HepG2 (cell line): ENCODE data around the gene CD151. TPM values are rescaled to one million over a fixed set of nuclear protein-coding genes. Genes with fewer than 3 reads are reported as not detected.

Experiments used
- GATA4 ChIP-seq: sonication (generic); IDR thresholded peaks from 2 replicates; pipeline ENCODE4 v1.6.1; 2016; ENCODE audit warnings: antibody characterized with exemption, low read depth, borderline replicate concordance
- HNRNPK ChIP-seq: fragments of 200-400 bp; formaldehyde crosslinking; IDR thresholded peaks from 2 replicates; pipeline ENCODE4 v1.6.1; 2018; ENCODE audit warnings: low read length, low read depth, moderate library complexity, mild to moderate bottlenecking; ENCODE audit not compliant: poor library complexity, severe bottlenecking
- IRX3 ChIP-seq: sonication (generic); formaldehyde crosslinking; IDR thresholded peaks from 2 replicates; pipeline ENCODE4 v1.8.1; 2023; ENCODE audit warnings: mild to moderate bottlenecking, low read depth, missing genetic modification reagents, borderline replicate concordance
- KMT2B ChIP-seq: IDR thresholded peaks from 2 replicates; pipeline ENCODE4 v1.6.1; 2016; ENCODE audit warnings: missing genetic modification reagents, missing compliant biosample characterization
- PTBP1 ChIP-seq: fragments of 200-400 bp; formaldehyde crosslinking; IDR thresholded peaks from 2 replicates; pipeline ENCODE4 v1.6.1; 2018; ENCODE audit warnings: low read length, low read depth; ENCODE audit not compliant: poor library complexity, severe bottlenecking
- SIX1 ChIP-seq: sonication (generic); formaldehyde crosslinking; IDR thresholded peaks from 2 replicates; pipeline ENCODE4 v1.4.0; 2020; ENCODE audit warnings: missing genetic modification reagents, borderline replicate concordance
- SIX4 ChIP-seq: sonication (generic); formaldehyde crosslinking; IDR thresholded peaks from 2 replicates; pipeline ENCODE4 v1.4.0; 2020; ENCODE audit warnings: missing genetic modification reagents
- SOX13 ChIP-seq, 3 experiments: fragments of 450-650 bp in 1 of 3; sonication (generic) in 1 of 3; formaldehyde crosslinking in 1 of 3; IDR thresholded peaks in 2 of 3; conservative IDR thresholded peaks in 1 of 3; 2 replicates each; pipeline versions ENCODE4 v1.5.0 to v1.6.1; 2016 to 2020; ENCODE audit warnings: antibody characterized with exemption in 1 of 3, mild to moderate bottlenecking in 1 of 3, missing compliant biosample characterization in 1 of 3, missing genetic modification reagents in 1 of 3, moderate library complexity in 1 of 3
- ZFP90 ChIP-seq: sonication (generic); formaldehyde crosslinking; IDR thresholded peaks from 2 replicates; pipeline ENCODE4 v1.8.0; 2022; ENCODE audit warnings: missing genetic modification reagents, mild to moderate bottlenecking, inconsistent platforms, borderline replicate concordance
- ZNF253 ChIP-seq: sonication (generic); formaldehyde crosslinking; IDR thresholded peaks from 2 replicates; pipeline ENCODE4 v1.8.0; 2022; ENCODE audit warnings: mild to moderate bottlenecking, missing genetic modification reagents, borderline replicate concordance
- ZNF431 ChIP-seq: sonication (generic); formaldehyde crosslinking; IDR thresholded peaks from 2 replicates; pipeline ENCODE4 v1.9.0; 2022; ENCODE audit warnings: missing genetic modification reagents, low read depth, mild to moderate bottlenecking, borderline replicate concordance
- ZNF549 ChIP-seq: sonication (generic); formaldehyde crosslinking; IDR thresholded peaks from 2 replicates; pipeline ENCODE4 v1.5.0; 2020; ENCODE audit warnings: missing genetic modification reagents
- ZNF589 ChIP-seq: sonication (generic); formaldehyde crosslinking; conservative IDR thresholded peaks from 2 replicates; pipeline ENCODE4 v1.8.0; 2022; ENCODE audit warnings: mild to moderate bottlenecking, moderate library complexity, missing genetic modification reagents
- ZNF782 ChIP-seq: sonication (generic); formaldehyde crosslinking; IDR thresholded peaks from 2 replicates; pipeline ENCODE4 v1.4.0; 2020; ENCODE audit warnings: missing genetic modification reagents, mild to moderate bottlenecking, borderline replicate concordance
- polyA plus RNA-seq, 8 experiments: library from polyadenylated mRNA; depleted of rRNA in 3 of 8; stranded (reverse) in 7 of 8; unstranded in 1 of 8; fragments of >200 nt; fragmentation: Illumina TruSeq in 4 of 8; extraction: Trizol in 4 of 8; gene quantifications; 2 replicates each; pipeline versions ENCODE4 v1.2.1 to v1.2.3, GENCODE V29; 2011 to 2016; ENCODE audit warnings: low read depth in 4 of 8, missing spikeins in 1 of 8, mixed read lengths in 1 of 8; ENCODE audit not compliant: insufficient read depth in 1 of 8
- total RNA-seq, 5 experiments: library from RNA; depleted of rRNA; stranded (reverse); fragments of >200 nt; fragmentation: Illumina TruSeq; extraction: Trizol; gene quantifications; 2 replicates each; pipeline ENCODE4 v1.2.3, GENCODE V29; 2016; ENCODE audit warnings: low read depth in 1 of 5
- TF ChIP-seq, protein P1 (sequence below): sonication (generic); formaldehyde crosslinking; IDR thresholded peaks from 2 replicates; pipeline ENCODE4 v1.8.1; 2022; ENCODE audit warnings: low read depth, mild to moderate bottlenecking, missing genetic modification reagents
- TF ChIP-seq, protein P2 (sequence below): sonication (generic); formaldehyde crosslinking; IDR thresholded peaks from 2 replicates; pipeline ENCODE4 v1.4.0; 2020; ENCODE audit warnings: mild to moderate bottlenecking, missing genetic modification reagents
- TF ChIP-seq, protein P3 (sequence below): sonication (generic); formaldehyde crosslinking; IDR thresholded peaks from 2 replicates; pipeline ENCODE4 v1.4.0; 2020; ENCODE audit warnings: missing genetic modification reagents
- TF ChIP-seq, protein P4 (sequence below), 2 experiments: sonication (generic) in 1 of 2; formaldehyde crosslinking in 1 of 2; IDR thresholded peaks; 2 replicates each; pipeline versions ENCODE4 v1.5.1 to v1.6.1; 2011 to 2020; ENCODE audit warnings: borderline replicate concordance in 1 of 2, low read depth in 1 of 2, low read length in 1 of 2, mild to moderate bottlenecking in 1 of 2, missing genetic modification reagents in 1 of 2, moderate library complexity in 1 of 2

The CD151 gene
- total and polyA plus RNA-seq, 2 of the 13 experiments (the other 11 are each of a cell fraction or from before 2014, with no cell fraction given) = 125 to 197 TPM

DNA sequence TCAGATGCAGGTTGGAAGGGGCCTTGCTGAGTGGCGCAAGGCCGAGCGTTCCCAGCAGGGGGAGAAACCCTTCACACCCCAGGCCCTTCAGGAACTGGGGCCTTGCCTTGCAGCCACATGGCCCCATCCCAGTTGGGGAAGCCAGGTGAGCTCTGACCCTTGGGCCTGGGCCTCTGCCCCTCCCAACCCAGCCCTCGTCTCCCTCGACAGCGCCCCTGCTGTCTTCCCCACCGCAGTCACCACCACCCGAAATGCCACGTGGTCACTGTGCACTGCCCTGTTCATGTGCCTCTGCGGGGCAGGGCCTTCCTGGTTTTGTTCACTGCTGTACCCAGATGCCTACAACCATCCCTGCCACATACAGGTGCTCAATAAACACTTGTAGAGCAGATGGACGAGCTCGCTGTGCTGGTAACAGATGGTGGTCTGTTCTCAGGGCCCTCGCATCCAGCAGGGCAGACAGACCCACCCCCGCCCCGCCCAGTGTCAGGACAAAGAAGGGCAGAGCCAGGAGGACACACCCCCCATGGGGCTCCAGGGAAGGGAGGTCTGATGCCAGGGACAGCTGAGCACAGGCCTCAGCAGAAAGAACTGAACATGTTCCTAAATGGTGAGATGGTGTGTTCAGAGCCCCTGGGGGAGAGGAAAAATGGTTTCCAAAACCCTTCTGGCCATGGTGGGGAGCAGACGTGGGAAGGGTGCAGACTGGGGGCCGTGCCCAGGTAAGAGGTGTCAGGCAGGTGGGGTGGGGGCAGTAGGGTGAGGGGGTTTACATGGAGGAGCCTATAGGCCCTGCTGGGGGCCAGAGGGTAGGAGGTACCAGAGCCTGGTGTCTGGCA, 5.9 kb downstream of the CD151 start (continued):
- TF ChIP-seq ZNF253 (no peak), KMT2B (0 out of 2 replicates have a peak, but pooled peaks have one; percentile 62), PTBP1 (no peak), ZNF589 (CRISPR knock-in tag) (peak; percentile 68; the same call in 1 of the 2 replicates), SOX13 (IDR thresholded peaks at IDR 0.05) (no peak), SOX13 (CRISPR knock-in tag; conservative IDR thresholded peaks at IDR 0.05 in 1 of 2, IDR thresholded peaks at IDR 0.05 in 1 of 2) (peak in 1 of 2 experiments; percentile 52; a peak in 1 of 4 replicates), ZFP90 (no peak), SIX1 (0 out of 2 replicates have a peak, but pooled peaks have one; percentile 23), SIX4 (CRISPR knock-in tag) (no peak), HNRNPK (no peak), IRX3 (CRISPR knock-in tag) (no peak), ZNF782 (no peak), GATA4 (no peak), ZNF549 (CRISPR knock-in tag) (no peak), ZNF431 (peak; percentile 50; the same call in 1 of the 2 replicates)
- TF ChIP-seq, protein P1, sequence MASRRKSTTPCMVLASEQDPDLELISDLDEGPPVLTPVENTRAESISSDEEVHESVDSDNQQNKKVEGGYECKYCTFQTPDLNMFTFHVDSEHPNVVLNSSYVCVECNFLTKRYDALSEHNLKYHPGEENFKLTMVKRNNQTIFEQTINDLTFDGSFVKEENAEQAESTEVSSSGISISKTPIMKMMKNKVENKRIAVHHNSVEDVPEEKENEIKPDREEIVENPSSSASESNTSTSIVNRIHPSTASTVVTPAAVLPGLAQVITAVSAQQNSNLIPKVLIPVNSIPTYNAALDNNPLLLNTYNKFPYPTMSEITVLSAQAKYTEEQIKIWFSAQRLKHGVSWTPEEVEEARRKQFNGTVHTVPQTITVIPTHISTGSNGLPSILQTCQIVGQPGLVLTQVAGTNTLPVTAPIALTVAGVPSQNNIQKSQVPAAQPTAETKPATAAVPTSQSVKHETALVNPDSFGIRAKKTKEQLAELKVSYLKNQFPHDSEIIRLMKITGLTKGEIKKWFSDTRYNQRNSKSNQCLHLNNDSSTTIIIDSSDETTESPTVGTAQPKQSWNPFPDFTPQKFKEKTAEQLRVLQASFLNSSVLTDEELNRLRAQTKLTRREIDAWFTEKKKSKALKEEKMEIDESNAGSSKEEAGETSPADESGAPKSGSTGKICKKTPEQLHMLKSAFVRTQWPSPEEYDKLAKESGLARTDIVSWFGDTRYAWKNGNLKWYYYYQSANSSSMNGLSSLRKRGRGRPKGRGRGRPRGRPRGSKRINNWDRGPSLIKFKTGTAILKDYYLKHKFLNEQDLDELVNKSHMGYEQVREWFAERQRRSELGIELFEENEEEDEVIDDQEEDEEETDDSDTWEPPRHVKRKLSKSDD (CRISPR knock-in tag) = peak; percentile 61; the same call in 1 of the 2 replicates
- TF ChIP-seq, protein P2, sequence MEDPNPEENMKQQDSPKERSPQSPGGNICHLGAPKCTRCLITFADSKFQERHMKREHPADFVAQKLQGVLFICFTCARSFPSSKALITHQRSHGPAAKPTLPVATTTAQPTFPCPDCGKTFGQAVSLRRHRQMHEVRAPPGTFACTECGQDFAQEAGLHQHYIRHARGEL (CRISPR knock-in tag) = no peak
- TF ChIP-seq, protein P3, sequence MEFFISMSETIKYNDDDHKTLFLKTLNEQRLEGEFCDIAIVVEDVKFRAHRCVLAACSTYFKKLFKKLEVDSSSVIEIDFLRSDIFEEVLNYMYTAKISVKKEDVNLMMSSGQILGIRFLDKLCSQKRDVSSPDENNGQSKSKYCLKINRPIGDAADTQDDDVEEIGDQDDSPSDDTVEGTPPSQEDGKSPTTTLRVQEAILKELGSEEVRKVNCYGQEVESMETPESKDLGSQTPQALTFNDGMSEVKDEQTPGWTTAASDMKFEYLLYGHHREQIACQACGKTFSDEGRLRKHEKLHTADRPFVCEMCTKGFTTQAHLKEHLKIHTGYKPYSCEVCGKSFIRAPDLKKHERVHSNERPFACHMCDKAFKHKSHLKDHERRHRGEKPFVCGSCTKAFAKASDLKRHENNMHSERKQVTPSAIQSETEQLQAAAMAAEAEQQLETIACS = no peak; the same call in 1 of the 2 replicates
- TF ChIP-seq, protein P4, sequence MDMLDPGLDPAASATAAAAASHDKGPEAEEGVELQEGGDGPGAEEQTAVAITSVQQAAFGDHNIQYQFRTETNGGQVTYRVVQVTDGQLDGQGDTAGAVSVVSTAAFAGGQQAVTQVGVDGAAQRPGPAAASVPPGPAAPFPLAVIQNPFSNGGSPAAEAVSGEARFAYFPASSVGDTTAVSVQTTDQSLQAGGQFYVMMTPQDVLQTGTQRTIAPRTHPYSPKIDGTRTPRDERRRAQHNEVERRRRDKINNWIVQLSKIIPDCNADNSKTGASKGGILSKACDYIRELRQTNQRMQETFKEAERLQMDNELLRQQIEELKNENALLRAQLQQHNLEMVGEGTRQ (IDR thresholded peaks at IDR 0.05; ENCODE audit: low read depth, low read length) = peak; percentile 51
- TF ChIP-seq, protein P4 (CRISPR knock-in tag; IDR thresholded peaks at IDR 0.05; ENCODE audit: borderline replicate concordance) = peak; percentile 76; the same call in 1 of the 2 replicates
